Measurements from ENCODE around the gene STING1. TPM values are rescaled to one million over a fixed set of nuclear protein-coding genes. Genes with fewer than 3 reads are reported as not detected.

STING1 gene
- total and polyA plus RNA-seq, 7 donors, result 4.4 to 13.2 (median 7.1) TPM

DNA sequence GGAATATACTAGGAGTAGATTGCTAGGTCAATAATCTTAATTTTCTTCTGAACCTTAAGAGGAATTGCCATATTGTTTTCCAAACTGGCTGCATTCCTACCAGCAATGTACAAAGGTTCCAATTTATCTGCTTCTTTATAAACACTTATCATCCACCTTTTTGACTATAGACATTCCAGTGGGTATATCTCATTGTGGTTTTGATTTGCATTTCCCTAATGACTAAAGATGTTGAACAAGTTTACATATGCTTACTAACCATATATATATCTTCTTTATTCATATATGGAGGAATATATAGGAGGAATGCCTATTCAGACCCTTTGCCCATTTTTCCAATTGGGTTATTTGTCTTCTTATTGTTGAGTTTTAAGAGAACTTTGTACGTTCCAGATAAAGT, 50.9 kb downstream of the STING1 start:
- Histone ChIP-seq H3K36me3 (ENCODE audit: insufficient read depth in 1 of 2, low read depth in 1 of 2) (peaks cover 4 to 93% of the 10 kb centered on the region in 2 donors), H3K27me3 (ENCODE audit: insufficient read depth in 3 of 3, low read length in 2 of 3) (no peaks in the 10 kb centered on the region), H3K27ac (no peak overlapping the region), H3K4me3 (no peak overlapping the region), H3K4me1 (no peaks in the 10 kb centered on the region), H3K9me3 (no peaks in the 10 kb centered on the region)
- DNase-seq, result no peak
- intact Hi-C loops (cut with DNase I), result no loop called here
- TF ChIP-seq, protein P1, sequence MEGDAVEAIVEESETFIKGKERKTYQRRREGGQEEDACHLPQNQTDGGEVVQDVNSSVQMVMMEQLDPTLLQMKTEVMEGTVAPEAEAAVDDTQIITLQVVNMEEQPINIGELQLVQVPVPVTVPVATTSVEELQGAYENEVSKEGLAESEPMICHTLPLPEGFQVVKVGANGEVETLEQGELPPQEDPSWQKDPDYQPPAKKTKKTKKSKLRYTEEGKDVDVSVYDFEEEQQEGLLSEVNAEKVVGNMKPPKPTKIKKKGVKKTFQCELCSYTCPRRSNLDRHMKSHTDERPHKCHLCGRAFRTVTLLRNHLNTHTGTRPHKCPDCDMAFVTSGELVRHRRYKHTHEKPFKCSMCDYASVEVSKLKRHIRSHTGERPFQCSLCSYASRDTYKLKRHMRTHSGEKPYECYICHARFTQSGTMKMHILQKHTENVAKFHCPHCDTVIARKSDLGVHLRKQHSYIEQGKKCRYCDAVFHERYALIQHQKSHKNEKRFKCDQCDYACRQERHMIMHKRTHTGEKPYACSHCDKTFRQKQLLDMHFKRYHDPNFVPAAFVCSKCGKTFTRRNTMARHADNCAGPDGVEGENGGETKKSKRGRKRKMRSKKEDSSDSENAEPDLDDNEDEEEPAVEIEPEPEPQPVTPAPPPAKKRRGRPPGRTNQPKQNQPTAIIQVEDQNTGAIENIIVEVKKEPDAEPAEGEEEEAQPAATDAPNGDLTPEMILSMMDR (IDR thresholded peaks at IDR 0.05), result no peak
- 89 to 96% (median 96%) methylated on average over 1 of the region's 1 CpG for WGBS, 3 donors
- no peak for ATAC-seq

DNA sequence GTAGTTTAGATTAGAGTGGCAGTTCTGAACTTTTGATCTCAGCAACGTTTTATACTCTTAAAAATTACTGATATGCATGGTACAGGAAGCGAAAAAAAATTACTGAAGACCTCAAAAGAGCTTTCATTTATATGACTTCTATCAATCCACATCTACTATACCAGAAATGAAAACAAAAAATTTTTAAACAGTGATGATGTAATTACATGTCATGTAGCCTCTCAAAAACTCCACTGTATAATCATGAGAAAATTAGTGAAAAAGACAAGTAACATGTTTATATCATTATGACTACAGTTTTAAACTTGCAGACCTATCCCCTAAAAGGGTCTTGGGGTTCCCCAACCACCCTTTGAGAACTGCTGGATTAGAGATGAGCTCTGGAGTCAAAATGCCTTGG, 52.5 kb downstream of the STING1 start:
- TF ChIP-seq, protein P1 (IDR thresholded peaks at IDR 0.05), result no peak
- ATAC-seq, result no peak
- Histone ChIP-seq H3K4me1 (peaks cover 13% of the 10 kb centered on the region), H3K4me3 (no peak overlapping the region), H3K27me3 (ENCODE audit: insufficient read depth in 3 of 3, low read length in 2 of 3) (no peaks in the 10 kb centered on the region), H3K9me3 (no peaks in the 10 kb centered on the region), H3K36me3 (ENCODE audit: insufficient read depth in 1 of 2, low read depth in 1 of 2) (peaks cover 4 to 93% of the 10 kb centered on the region in 2 donors), H3K27ac (no peak overlapping the region)
- no peak for DNase-seq
- whole genome bisulfite sequencing, 3 donors, result 89 to 95% (median 93%) methylated on average over 2 of the region's 2 CpGs
- intact Hi-C loops (cut with DNase I), result no loop called here

DNA sequence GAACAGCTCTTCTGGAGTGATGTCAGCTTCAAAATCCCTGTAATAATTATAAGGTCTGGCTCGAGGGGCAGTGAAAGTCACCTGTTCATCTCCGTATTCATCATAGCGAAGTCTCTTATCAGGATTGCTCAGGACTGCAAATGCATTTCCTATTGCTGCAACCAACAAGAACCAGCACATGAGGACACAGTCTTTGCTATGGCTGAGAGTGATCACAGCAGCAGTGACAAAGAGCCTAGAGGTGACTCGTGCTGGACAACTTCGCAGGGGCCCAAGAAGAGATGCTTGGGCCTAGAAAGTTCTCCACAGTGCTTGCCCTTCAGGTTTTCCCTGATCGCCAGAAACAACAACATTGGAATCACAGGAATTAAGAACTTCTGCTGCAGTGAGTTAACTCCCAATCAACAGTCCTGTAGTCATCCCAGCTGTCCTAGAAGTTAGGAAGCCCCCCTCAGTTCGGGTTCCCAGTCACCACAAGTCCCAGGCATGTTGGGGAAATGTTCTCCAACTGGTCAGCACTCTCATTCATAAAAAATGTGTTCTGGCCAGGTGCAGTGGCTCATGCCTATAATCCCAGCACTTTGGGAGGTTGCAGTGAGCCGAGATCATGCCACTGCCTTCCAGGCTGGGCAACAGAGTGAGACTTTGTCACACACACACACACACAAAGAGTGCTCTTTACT, 56.2 kb downstream of the STING1 start:
- WGBS, 3 donors, result 46 to 72% (median 52%) methylated on average over 8 of the region's 8 CpGs
- Histone ChIP-seq H3K27ac (peak overlapping the region; percentile 63), H3K4me1 (peaks cover 13% of the 10 kb centered on the region), H3K36me3 (ENCODE audit: insufficient read depth in 1 of 2, low read depth in 1 of 2) (peaks cover 4 to 82% of the 10 kb centered on the region in 2 donors), H3K4me3 (no peak overlapping the region), H3K27me3 (ENCODE audit: insufficient read depth in 3 of 3, low read length in 2 of 3) (no peaks in the 10 kb centered on the region), H3K9me3 (no peaks in the 10 kb centered on the region)
- TF ChIP-seq, protein P1 (IDR thresholded peaks at IDR 0.05), result no peak
- DNase-seq, result no peak
- peak; percentile 35 to 54 (median 46) for ATAC-seq
- intact Hi-C loops (cut with DNase I), result no loop called here

Other genes starting within 250 kb of the STING1 start
- 100 to 1,000 TPM in 3 of 4 donors, 10 to 100 TPM in 1; 96.5 to 153 (median 134) TPM for gene MATR3, start 189.0 kb downstream of the STING1 start, total RNA-seq
- 100 to 1,000 TPM in 1 of 3 donors, 10 to 100 TPM in 2; 92.4 to 110 (median 97.1) TPM for gene MATR3, start 189.0 kb downstream of the STING1 start, polyA plus RNA-seq
- 100 to 1,000 TPM; 111 to 144 (median 116) TPM for gene PAIP2, start 140.9 kb downstream of the STING1 start, total RNA-seq
- 100 to 1,000 TPM; 113 to 252 (median 143) TPM for gene PAIP2, start 140.9 kb downstream of the STING1 start, polyA plus RNA-seq
- not detected for gene SLC23A1, start 99.5 kb downstream of the STING1 start, total RNA-seq
- under 1 TPM in 1 of 3 donors, not detected in 2; 0.03 TPM for gene SLC23A1, start 99.5 kb downstream of the STING1 start, polyA plus RNA-seq
- gene MZB1, start 92.8 kb downstream of the STING1 start, total RNA-seq, result 1 to 10 TPM in 2 of 4 donors, under 1 TPM in 2; 0.57 to 1.2 (median 0.84) TPM
- under 1 TPM; 0.03 to 0.25 (median 0.25) TPM for gene MZB1, start 92.8 kb downstream of the STING1 start, polyA plus RNA-seq
- 10 to 100 TPM; 42.3 to 86.7 (median 67.9) TPM for gene PROB1, start 87.7 kb downstream of the STING1 start, total RNA-seq
- 10 to 100 TPM; 15.2 to 31.3 (median 30.1) TPM for gene PROB1, start 87.7 kb downstream of the STING1 start, polyA plus RNA-seq
- gene SPATA24, start 78.7 kb downstream of the STING1 start, total RNA-seq, result 10 to 100 TPM in 2 of 4 donors, 1 to 10 TPM in 2; 6.7 to 14.6 (median 10.6) TPM
- gene SPATA24, start 78.7 kb downstream of the STING1 start, polyA plus RNA-seq, result 10 to 100 TPM; 11.2 to 18.8 (median 18.3) TPM
- gene DNAJC18, start 43.2 kb downstream of the STING1 start, total RNA-seq, result 10 to 100 TPM in 2 of 4 donors, 1 to 10 TPM in 2; 9.0 to 10.7 (median 10.2) TPM
- 10 to 100 TPM in 2 of 3 donors, 1 to 10 TPM in 1; 2.6 to 14.5 (median 13.7) TPM for gene DNAJC18, start 43.2 kb downstream of the STING1 start, polyA plus RNA-seq
- gene ECSCR, start 20.0 kb downstream of the STING1 start, total RNA-seq, result 10 to 100 TPM in 3 of 4 donors, 1 to 10 TPM in 1; 7.9 to 16.2 (median 12.3) TPM
- 10 to 100 TPM in 2 of 3 donors, 1 to 10 TPM in 1; 7.6 to 25.4 (median 23.0) TPM for gene ECSCR, start 20.0 kb downstream of the STING1 start, polyA plus RNA-seq
- not detected for gene SMIM33, start 11.8 kb downstream of the STING1 start, total RNA-seq
- gene SMIM33, start 11.8 kb downstream of the STING1 start, polyA plus RNA-seq, result not detected
- 100 to 1,000 TPM; 156 to 175 (median 164) TPM for gene UBE2D2, start 78.6 kb upstream of the STING1 start, total RNA-seq
- 100 to 1,000 TPM; 107 to 243 (median 126) TPM for gene UBE2D2, start 78.6 kb upstream of the STING1 start, polyA plus RNA-seq
- 10 to 100 TPM; 31.9 to 88.3 (median 48.5) TPM for gene CXXC5, start 165.6 kb upstream of the STING1 start, total RNA-seq
- 10 to 100 TPM; 24.5 to 48.5 (median 27.0) TPM for gene CXXC5, start 165.6 kb upstream of the STING1 start, polyA plus RNA-seq